Stimulated activated CD8-positive, alpha-beta memory T cell treated with anti-CD3 and anti-CD28 coated beads, Interleukin-7, amount 100 ng/mL, for 1 hour (primary cell): Measurements from ENCODE around the gene DEFB114.

Experiments used
- DNase-seq, 2 donors: peaks; one replicate each; pipeline ENCODE4 v3.0.0-alpha.2; 2020; ENCODE audit warnings: low read depth in 2 of 2

The DEFB114 gene

GRCh38 chr6:49935387-49935786 is 28.6 kb downstream of the DEFB114 start:
- DNase-seq = no peak

- no peak for DNase-seq
These were observed 29.2 kb downstream of the DEFB114 start for GRCh38 chr6:49934770-49935169.

GRCh38 chr6:49933526-49933925 is 30.4 kb downstream of the DEFB114 start:
- no peak for DNase-seq

GRCh38 chr6:49929340-49929739 is 34.6 kb downstream of the DEFB114 start:
- no peak for DNase-seq

- no peak for DNase-seq
These were observed 40.1 kb downstream of the DEFB114 start for GRCh38 chr6:49923826-49924225.

GRCh38 chr6:49919935-49920644 is 43.9 kb downstream of the DEFB114 start:
- DNase-seq = no peak

- no peak for DNase-seq
These were observed 44.7 kb downstream of the DEFB114 start for GRCh38 chr6:49919261-49919660.

- no peak for DNase-seq
These were observed 45.2 kb downstream of the DEFB114 start for GRCh38 chr6:49918787-49919186.

GRCh38 chr6:49915035-49915434 is 48.9 kb downstream of the DEFB114 start:
- no peak for DNase-seq

GRCh38 chr6:49913636-49914375 is 50.2 kb downstream of the DEFB114 start:
- DNase-seq = no peak

- no peak for DNase-seq
These were observed 51.8 kb downstream of the DEFB114 start for GRCh38 chr6:49912196-49912595.

- no peak for DNase-seq
These were observed 52.7 kb downstream of the DEFB114 start for GRCh38 chr6:49911252-49911651.
